ENCODE data around the gene TNRC18.
"Not testable (repeated sequence)": the region's sequence is repeated elsewhere in the genome, so short reads cannot be mapped to it uniquely, and the experiment has no call there.

TNRC18 gene

GRCh38 chr7:5360451-5360850 is 63.2 kb downstream of the TNRC18 start:
- Histone ChIP-seq H3K36me3 (replicated peaks) (peaks cover 61% of the 10 kb centered on the region), H3K4me3 (ENCODE audit: low read depth, low read length) (no peak overlapping the region), H3K27ac (no peak overlapping the region), H3K27me3 (replicated peaks) (no peaks in the 10 kb centered on the region)
- DNase-seq: no peak
- in situ Hi-C loops (cut with HindIII; ENCODE audit: low pct_ligation_motif_present, low sequenced_read_pairs): no loop called here
- TF ChIP-seq CTCF (IDR thresholded peaks at IDR 0.05; ENCODE audit: low read depth, low read length, missing control alignments): no peak

GRCh38 chr7:5360021-5360420 is 63.6 kb downstream of the TNRC18 start:
- H3K27me3 ChIP-seq (replicated peaks); H3K27ac ChIP-seq; DNase-seq; H3K4me3 ChIP-seq (ENCODE audit: low read depth, low read length); in situ Hi-C loops (cut with HindIII; ENCODE audit: low pct_ligation_motif_present, low sequenced_read_pairs): not testable (repeated sequence)
- H3K36me3 ChIP-seq (replicated peaks): peaks cover 64% of the 10 kb centered on the region

- Histone ChIP-seq H3K36me3 (replicated peaks) (peaks cover 67% of the 10 kb centered on the region), H3K27me3 (replicated peaks) (no peaks in the 10 kb centered on the region), H3K27ac (no peak overlapping the region), H3K4me3 (ENCODE audit: low read depth, low read length) (no peak overlapping the region)
- DNase-seq: no peak
- in situ Hi-C loops (cut with HindIII; ENCODE audit: low pct_ligation_motif_present, low sequenced_read_pairs): no loop called here
- no peak for TF ChIP-seq CTCF (IDR thresholded peaks at IDR 0.05; ENCODE audit: low read depth, low read length, missing control alignments)
Measured at GRCh38 chr7:5359344-5359743, 64.3 kb downstream of the TNRC18 start.

GRCh38 chr7:5357951-5358350 is 65.7 kb downstream of the TNRC18 start:
- H3K36me3 ChIP-seq (replicated peaks): peaks cover 67% of the 10 kb centered on the region
- in situ Hi-C loops (cut with HindIII; ENCODE audit: low pct_ligation_motif_present, low sequenced_read_pairs): no loop called here
- DNase-seq: no peak
- no peak for TF ChIP-seq CTCF (IDR thresholded peaks at IDR 0.05; ENCODE audit: low read depth, low read length, missing control alignments)
- no peaks in the 10 kb centered on the region for H3K27me3 ChIP-seq (replicated peaks)
- H3K4me3 ChIP-seq (ENCODE audit: low read depth, low read length): no peak overlapping the region
- H3K27ac ChIP-seq: no peak overlapping the region

GRCh38 chr7:5356751-5357119 is 66.9 kb downstream of the TNRC18 start:
- Histone ChIP-seq H3K4me3 (ENCODE audit: low read depth, low read length) (no peak overlapping the region), H3K27ac (no peak overlapping the region), H3K27me3 (replicated peaks) (no peaks in the 10 kb centered on the region), H3K36me3 (replicated peaks) (peaks cover 58% of the 10 kb centered on the region)
- no peak for DNase-seq
- TF ChIP-seq CTCF (IDR thresholded peaks at IDR 0.05; ENCODE audit: low read depth, low read length, missing control alignments): no peak
- in situ Hi-C loops (cut with HindIII; ENCODE audit: low pct_ligation_motif_present, low sequenced_read_pairs): no loop called here

- no peak overlapping the region for H3K27ac ChIP-seq
- in situ Hi-C loops (cut with HindIII; ENCODE audit: low pct_ligation_motif_present, low sequenced_read_pairs): no loop called here
- no peak for DNase-seq
- no peak overlapping the region for H3K4me3 ChIP-seq (ENCODE audit: low read depth, low read length)
- TF ChIP-seq CTCF (IDR thresholded peaks at IDR 0.05; ENCODE audit: low read depth, low read length, missing control alignments): no peak
- no peaks in the 10 kb centered on the region for H3K27me3 ChIP-seq (replicated peaks)
- H3K36me3 ChIP-seq (replicated peaks): peaks cover 42% of the 10 kb centered on the region
Measured at GRCh38 chr7:5354460-5355232, 69.0 kb downstream of the TNRC18 start.

Data from brain microvascular endothelial cell (primary cell).